ENCODE measurements around the gene GPR157. TPM values are rescaled to one million over a fixed set of nuclear protein-coding genes. Genes with fewer than 3 reads are reported as not detected.

The GPR157 gene
- total and polyA plus RNA-seq, 2 of the 13 experiments (the other 11 are each of a cell fraction or from before 2014, with no cell fraction given): 10.1 to 19.2 TPM

GRCh38 chr1:9174243-9174642 is 45.3 kb upstream of the GPR157 start:
- ChIA-PET CTCF (ENCODE audit: low intra/inter-chr PET ratio, low total read pairs) (no interaction called here), POLR2A (no interaction called here)
- Histone ChIP-seq H3K4me2 (ENCODE audit: low read depth, low read length) (no peak overlapping the region), H3K9me3 (ENCODE audit: low read length) (no peaks in the 10 kb centered on the region), H3K36me3 (replicated peaks in 1 of 2; ENCODE audit: control insufficient read depth in 1 of 2, insufficient read depth in 2 of 2, low read length in 2 of 2) (peaks cover 24 to 45% of the 10 kb centered on the region in 2 experiments), H3K9ac (ENCODE audit: insufficient read depth, low read depth, low read length) (no peak overlapping the region), H3K4me3 (replicated peaks in 1 of 3; ENCODE audit: insufficient read depth in 1 of 3, low read depth in 2 of 3, low read length in 3 of 3) (no peak overlapping the region), H3K79me2 (ENCODE audit: insufficient read depth, low read length) (peaks cover 96% of the 10 kb centered on the region), H2AFZ (ENCODE audit: low read length) (no peak overlapping the region), H3K27ac (ENCODE audit: extremely low read length, insufficient read depth, low read length) (no peak overlapping the region), H4K20me1 (ENCODE audit: insufficient read depth, low read length) (peaks cover 90% of the 10 kb centered on the region), H3K4me1 (ENCODE audit: insufficient read depth, low read length) (peaks cover 77% of the 10 kb centered on the region), H3K27me3 (ENCODE audit: control insufficient read depth in 1 of 2, insufficient read depth in 2 of 2, low read length in 2 of 2) (no peaks in the 10 kb centered on the region)
- no TSS peak for BruUV-seq (replicated peaks)
- FAIRE-seq (no peak), ATAC-seq (no peak), DNase-seq (ENCODE audit: low spot score) (no peak)
- intact Hi-C loops (cut with micrococcal nuclease; ENCODE audit: unreplicated experiment) (no loop called here), in situ Hi-C loops (cut with HindIII; ENCODE audit: extremely low pct_ligation_motif_present, low pct_unique_long_range_greater_than_20kb) (no loop called here)
- TF ChIP-seq ZMYM4 (CRISPR knock-in tag; IDR thresholded peaks at IDR 0.05) (no peak), BRF2 (CRISPR knock-in tag; IDR thresholded peaks at IDR 0.05) (no peak), ZBTB1 (CRISPR knock-in tag; IDR thresholded peaks at IDR 0.05; ENCODE audit: borderline replicate concordance) (no peak), ZNF230 (CRISPR knock-in tag; IDR thresholded peaks at IDR 0.05) (no peak), ZFP62 (CRISPR knock-in tag; IDR thresholded peaks at IDR 0.05) (no peak), KDM5A (IDR thresholded peaks at IDR 0.05; ENCODE audit: borderline replicate concordance, low read length) (no peak), ZFP36L1 (CRISPR knock-in tag; IDR thresholded peaks at IDR 0.05) (no peak), TEF (CRISPR knock-in tag; IDR thresholded peaks at IDR 0.05) (no peak), SATB2 (CRISPR knock-in tag; IDR thresholded peaks at IDR 0.05) (no peak), ZNF567 (CRISPR knock-in tag; IDR thresholded peaks at IDR 0.05; ENCODE audit: borderline replicate concordance) (no peak), ZFY (CRISPR knock-in tag; IDR thresholded peaks at IDR 0.05) (no peak), SOX5 (CRISPR knock-in tag; IDR thresholded peaks at IDR 0.05; ENCODE audit: borderline replicate concordance) (no peak), NR2F1 (CRISPR knock-in tag; IDR thresholded peaks at IDR 0.05) (no peak), MXI1 (IDR thresholded peaks at IDR 0.05; ENCODE audit: borderline replicate concordance, low read depth, low read length) (no peak), PCBP1 (IDR thresholded peaks at IDR 0.05; ENCODE audit: borderline replicate concordance, low read depth, low read length) (no peak), ATF5 (CRISPR knock-in tag; IDR thresholded peaks at IDR 0.05; ENCODE audit: low read depth) (no peak), HINFP (CRISPR knock-in tag; IDR thresholded peaks at IDR 0.05; ENCODE audit: low read depth) (no peak), TP53 (CRISPR knock-in tag; conservative IDR thresholded peaks at IDR 0.05) (no peak)
- 89% methylated on average over 4 of the region's 4 CpGs for WGBS (ENCODE audit: low lambda C conversion rate)

All from HepG2 (cell line).